GM23338 (cell line): ENCODE measurements around the gene SH3GL2. TPM values are rescaled to one million over a fixed set of nuclear protein-coding genes. Genes with fewer than 3 reads are reported as not detected.

ENCODE experiments used
- ATAC-seq: fragments of 200-7000 bp; cut with Tn5 transposase; 3 replicates; pipeline ENCODE4 v1.9.1; 2020
- DNase-seq: peaks from one replicate; pipeline ENCODE4 v3.0.0-alpha.2; 2015; ENCODE audit warnings: low spot score
- H2AFZ ChIP-seq: fragments of 200-600 bp; sonication (generic); 2 replicates; pipeline ENCODE4 v1.8.0; 2016; ENCODE audit warnings: antibody characterized with exemption, mild to moderate bottlenecking, moderate library complexity
- H3F3A ChIP-seq: fragments of 200-600 bp; sonication (generic); replicated peaks from 2 replicates; pipeline ENCODE4 v1.8.0; 2017; ENCODE audit warnings: antibody characterized with exemption, mixed run types, low read depth
- H3K27ac ChIP-seq: fragments of 200-600 bp; sonication (generic); 2 replicates; pipeline ENCODE4 v1.6.1; 2016; ENCODE audit warnings: low read depth
- H3K27me3 ChIP-seq: fragments of 200-600 bp; sonication (generic); 2 replicates; pipeline ENCODE4 v1.8.0; 2016; ENCODE audit warnings: mild to moderate bottlenecking, mixed run types, moderate library complexity; ENCODE audit not compliant: insufficient read depth
- H3K36me3 ChIP-seq: fragments of 200-600 bp; sonication (generic); 2 replicates; pipeline ENCODE4 v1.8.0; 2016; ENCODE audit warnings: mild to moderate bottlenecking; ENCODE audit not compliant: insufficient read depth
- H3K4me1 ChIP-seq: fragments of 200-600 bp; sonication (generic); 2 replicates; pipeline ENCODE4 v1.8.0; 2016; ENCODE audit warnings: mild to moderate bottlenecking, moderate library complexity; ENCODE audit not compliant: insufficient read depth
- H3K4me2 ChIP-seq: fragments of 200-600 bp; sonication (generic); 2 replicates; pipeline ENCODE4 v1.7.1; 2017; ENCODE audit warnings: mixed run types
- H3K4me3 ChIP-seq: fragments of 200-600 bp; sonication (generic); 2 replicates; pipeline ENCODE4 v1.6.1; 2016; ENCODE audit warnings: mixed run types
- H3K79me2 ChIP-seq: fragments of 200-600 bp; sonication (generic); replicated peaks from 2 replicates; pipeline ENCODE4 v1.8.0; 2017; ENCODE audit warnings: mild to moderate bottlenecking; ENCODE audit not compliant: insufficient read depth
- H3K9me2 ChIP-seq: fragments of 200-600 bp; sonication (generic); 2 replicates; pipeline ENCODE4 v1.8.0; 2017; ENCODE audit not compliant: insufficient read depth
- H4K20me1 ChIP-seq: fragments of 200-600 bp; sonication (generic); replicated peaks from 2 replicates; pipeline ENCODE4 v1.8.0; 2017; ENCODE audit warnings: mild to moderate bottlenecking; ENCODE audit not compliant: insufficient read depth
- H3K27ac Mint-ChIP-seq: 2 replicates; pipeline ENCODE4 v1.8.0; 2020; ENCODE audit warnings: inconsistent platforms, mild to moderate bottlenecking, moderate library complexity, mixed read lengths
- H3K27me3 Mint-ChIP-seq: 3 replicates; pipeline ENCODE4 v1.8.0; 2022; ENCODE audit warnings: low read depth, mild to moderate bottlenecking, moderate library complexity, mixed read lengths, inconsistent platforms; ENCODE audit not compliant: insufficient read depth, poor library complexity
- H3K36me3 Mint-ChIP-seq: 3 replicates; pipeline ENCODE4 v1.8.0; 2021; ENCODE audit warnings: low read depth, mild to moderate bottlenecking, inconsistent platforms, moderate library complexity, mixed read lengths
- H3K4me1 Mint-ChIP-seq: 3 replicates; pipeline ENCODE4 v1.8.0; 2020; ENCODE audit warnings: mild to moderate bottlenecking, inconsistent platforms, mixed read lengths
- H3K4me3 Mint-ChIP-seq: 3 replicates; pipeline ENCODE4 v1.8.0; 2021; ENCODE audit warnings: moderate library complexity, mild to moderate bottlenecking, inconsistent platforms, mixed read lengths
- H3K9me3 Mint-ChIP-seq: 3 replicates; pipeline ENCODE4 v1.8.0; 2020; ENCODE audit warnings: moderate library complexity, mild to moderate bottlenecking, inconsistent platforms, mixed read lengths
- EZH2phosphoT487 ChIP-seq: fragments of 200-600 bp; sonication (generic); IDR thresholded peaks from one replicate; pipeline ENCODE4 v1.8.1; 2018; ENCODE audit warnings: antibody characterized with exemption; ENCODE audit not compliant: unreplicated experiment
- JUNB ChIP-seq: IDR thresholded peaks from one replicate; pipeline ENCODE4 v1.6.1; 2016; ENCODE audit warnings: antibody characterized with exemption; ENCODE audit not compliant: unreplicated experiment
- NANOG ChIP-seq: IDR thresholded peaks from 2 replicates; pipeline ENCODE4 v1.6.1; 2016; ENCODE audit warnings: antibody characterized with exemption, borderline replicate concordance
- REST ChIP-seq: IDR thresholded peaks from one replicate; pipeline ENCODE4 v1.6.1; 2018; ENCODE audit warnings: antibody characterized with exemption; ENCODE audit not compliant: unreplicated experiment
- ZNF331 ChIP-seq: fragments of 250-450 bp; sonication (Bioruptor Pico); IDR thresholded peaks from 2 replicates; pipeline ENCODE4 v1.5.0; 2020; ENCODE audit warnings: low read depth, mild to moderate bottlenecking, moderate library complexity
- polyA plus RNA-seq: library from polyadenylated mRNA; unstranded; fragments of >200 nt; fragmentation: Nextera tagmentation; extraction: Ambion mirVana; gene quantifications from 2 replicates; pipeline ENCODE4 v1.2.1, GENCODE V29; 2016
- total RNA-seq: library from RNA; depleted of rRNA; stranded (reverse); fragments of >200 nt; shearing (Covaris generic); gene quantifications from 2 replicates; pipeline ENCODE4 v1.2.3, GENCODE V29; 2014
- TF ChIP-seq, protein P1 (sequence below), 2 experiments: fragments of 200-600 bp in 1 of 2; sonication (generic) in 1 of 2; conservative IDR thresholded peaks; 2 replicates each; pipeline versions ENCODE4 v1.5.1 to v1.6.1; 2016 to 2017; ENCODE audit warnings: antibody characterized with exemption in 2 of 2, low read depth in 2 of 2, mild to moderate bottlenecking in 2 of 2, moderate library complexity in 1 of 2
- TF ChIP-seq, protein P2 (sequence below): fragments of 250-450 bp; sonication (Bioruptor Pico); IDR thresholded peaks from 2 replicates; pipeline ENCODE4 v1.5.0; 2020; ENCODE audit warnings: mild to moderate bottlenecking, moderate library complexity

Gene SH3GL2
- total and polyA plus RNA-seq, 2 experiments from 2014 or later: 5.9 to 8.6 TPM

GRCh38 chr9:17651725-17652124 is 72.9 kb downstream of the SH3GL2 start:
- Histone ChIP-seq H3K4me2 (no peak overlapping the region), H3K4me1 (peaks cover 2% of the 10 kb centered on the region; the same call in 1 of the 2 replicates), H3K36me3 (no peaks in the 10 kb centered on the region), H3K79me2 (no peaks in the 10 kb centered on the region), H3K27ac (no peak overlapping the region), H2AFZ (no peak overlapping the region), H3K9me2 (no peaks in the 10 kb centered on the region), H4K20me1 (no peaks in the 10 kb centered on the region), H3K4me3 (no peak overlapping the region), H3K27me3 (no peaks in the 10 kb centered on the region), H3F3A (no peaks in the 10 kb centered on the region)
- H3K27ac Mint-ChIP-seq: no peak overlapping the region
- no peaks in the 10 kb centered on the region for H3K36me3 Mint-ChIP-seq
- H3K27me3 Mint-ChIP-seq: no peaks in the 10 kb centered on the region
- no peaks in the 10 kb centered on the region for H3K9me3 Mint-ChIP-seq
- peaks cover 5% of the 10 kb centered on the region; the same call in 2 of the 3 replicates for H3K4me1 Mint-ChIP-seq
- no peak overlapping the region for H3K4me3 Mint-ChIP-seq
- no peak for DNase-seq
- no peak for ATAC-seq
- no peak for TF ChIP-seq JUNB
- TF ChIP-seq, protein P1, sequence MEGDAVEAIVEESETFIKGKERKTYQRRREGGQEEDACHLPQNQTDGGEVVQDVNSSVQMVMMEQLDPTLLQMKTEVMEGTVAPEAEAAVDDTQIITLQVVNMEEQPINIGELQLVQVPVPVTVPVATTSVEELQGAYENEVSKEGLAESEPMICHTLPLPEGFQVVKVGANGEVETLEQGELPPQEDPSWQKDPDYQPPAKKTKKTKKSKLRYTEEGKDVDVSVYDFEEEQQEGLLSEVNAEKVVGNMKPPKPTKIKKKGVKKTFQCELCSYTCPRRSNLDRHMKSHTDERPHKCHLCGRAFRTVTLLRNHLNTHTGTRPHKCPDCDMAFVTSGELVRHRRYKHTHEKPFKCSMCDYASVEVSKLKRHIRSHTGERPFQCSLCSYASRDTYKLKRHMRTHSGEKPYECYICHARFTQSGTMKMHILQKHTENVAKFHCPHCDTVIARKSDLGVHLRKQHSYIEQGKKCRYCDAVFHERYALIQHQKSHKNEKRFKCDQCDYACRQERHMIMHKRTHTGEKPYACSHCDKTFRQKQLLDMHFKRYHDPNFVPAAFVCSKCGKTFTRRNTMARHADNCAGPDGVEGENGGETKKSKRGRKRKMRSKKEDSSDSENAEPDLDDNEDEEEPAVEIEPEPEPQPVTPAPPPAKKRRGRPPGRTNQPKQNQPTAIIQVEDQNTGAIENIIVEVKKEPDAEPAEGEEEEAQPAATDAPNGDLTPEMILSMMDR (conservative IDR thresholded peaks at IDR 0.05; ENCODE audit: low read depth in 2 of 2): no peak
- no peak for TF ChIP-seq NANOG
- no peak for TF ChIP-seq REST
- TF ChIP-seq EZH2phosphoT487: no peak
- TF ChIP-seq, protein P2, sequence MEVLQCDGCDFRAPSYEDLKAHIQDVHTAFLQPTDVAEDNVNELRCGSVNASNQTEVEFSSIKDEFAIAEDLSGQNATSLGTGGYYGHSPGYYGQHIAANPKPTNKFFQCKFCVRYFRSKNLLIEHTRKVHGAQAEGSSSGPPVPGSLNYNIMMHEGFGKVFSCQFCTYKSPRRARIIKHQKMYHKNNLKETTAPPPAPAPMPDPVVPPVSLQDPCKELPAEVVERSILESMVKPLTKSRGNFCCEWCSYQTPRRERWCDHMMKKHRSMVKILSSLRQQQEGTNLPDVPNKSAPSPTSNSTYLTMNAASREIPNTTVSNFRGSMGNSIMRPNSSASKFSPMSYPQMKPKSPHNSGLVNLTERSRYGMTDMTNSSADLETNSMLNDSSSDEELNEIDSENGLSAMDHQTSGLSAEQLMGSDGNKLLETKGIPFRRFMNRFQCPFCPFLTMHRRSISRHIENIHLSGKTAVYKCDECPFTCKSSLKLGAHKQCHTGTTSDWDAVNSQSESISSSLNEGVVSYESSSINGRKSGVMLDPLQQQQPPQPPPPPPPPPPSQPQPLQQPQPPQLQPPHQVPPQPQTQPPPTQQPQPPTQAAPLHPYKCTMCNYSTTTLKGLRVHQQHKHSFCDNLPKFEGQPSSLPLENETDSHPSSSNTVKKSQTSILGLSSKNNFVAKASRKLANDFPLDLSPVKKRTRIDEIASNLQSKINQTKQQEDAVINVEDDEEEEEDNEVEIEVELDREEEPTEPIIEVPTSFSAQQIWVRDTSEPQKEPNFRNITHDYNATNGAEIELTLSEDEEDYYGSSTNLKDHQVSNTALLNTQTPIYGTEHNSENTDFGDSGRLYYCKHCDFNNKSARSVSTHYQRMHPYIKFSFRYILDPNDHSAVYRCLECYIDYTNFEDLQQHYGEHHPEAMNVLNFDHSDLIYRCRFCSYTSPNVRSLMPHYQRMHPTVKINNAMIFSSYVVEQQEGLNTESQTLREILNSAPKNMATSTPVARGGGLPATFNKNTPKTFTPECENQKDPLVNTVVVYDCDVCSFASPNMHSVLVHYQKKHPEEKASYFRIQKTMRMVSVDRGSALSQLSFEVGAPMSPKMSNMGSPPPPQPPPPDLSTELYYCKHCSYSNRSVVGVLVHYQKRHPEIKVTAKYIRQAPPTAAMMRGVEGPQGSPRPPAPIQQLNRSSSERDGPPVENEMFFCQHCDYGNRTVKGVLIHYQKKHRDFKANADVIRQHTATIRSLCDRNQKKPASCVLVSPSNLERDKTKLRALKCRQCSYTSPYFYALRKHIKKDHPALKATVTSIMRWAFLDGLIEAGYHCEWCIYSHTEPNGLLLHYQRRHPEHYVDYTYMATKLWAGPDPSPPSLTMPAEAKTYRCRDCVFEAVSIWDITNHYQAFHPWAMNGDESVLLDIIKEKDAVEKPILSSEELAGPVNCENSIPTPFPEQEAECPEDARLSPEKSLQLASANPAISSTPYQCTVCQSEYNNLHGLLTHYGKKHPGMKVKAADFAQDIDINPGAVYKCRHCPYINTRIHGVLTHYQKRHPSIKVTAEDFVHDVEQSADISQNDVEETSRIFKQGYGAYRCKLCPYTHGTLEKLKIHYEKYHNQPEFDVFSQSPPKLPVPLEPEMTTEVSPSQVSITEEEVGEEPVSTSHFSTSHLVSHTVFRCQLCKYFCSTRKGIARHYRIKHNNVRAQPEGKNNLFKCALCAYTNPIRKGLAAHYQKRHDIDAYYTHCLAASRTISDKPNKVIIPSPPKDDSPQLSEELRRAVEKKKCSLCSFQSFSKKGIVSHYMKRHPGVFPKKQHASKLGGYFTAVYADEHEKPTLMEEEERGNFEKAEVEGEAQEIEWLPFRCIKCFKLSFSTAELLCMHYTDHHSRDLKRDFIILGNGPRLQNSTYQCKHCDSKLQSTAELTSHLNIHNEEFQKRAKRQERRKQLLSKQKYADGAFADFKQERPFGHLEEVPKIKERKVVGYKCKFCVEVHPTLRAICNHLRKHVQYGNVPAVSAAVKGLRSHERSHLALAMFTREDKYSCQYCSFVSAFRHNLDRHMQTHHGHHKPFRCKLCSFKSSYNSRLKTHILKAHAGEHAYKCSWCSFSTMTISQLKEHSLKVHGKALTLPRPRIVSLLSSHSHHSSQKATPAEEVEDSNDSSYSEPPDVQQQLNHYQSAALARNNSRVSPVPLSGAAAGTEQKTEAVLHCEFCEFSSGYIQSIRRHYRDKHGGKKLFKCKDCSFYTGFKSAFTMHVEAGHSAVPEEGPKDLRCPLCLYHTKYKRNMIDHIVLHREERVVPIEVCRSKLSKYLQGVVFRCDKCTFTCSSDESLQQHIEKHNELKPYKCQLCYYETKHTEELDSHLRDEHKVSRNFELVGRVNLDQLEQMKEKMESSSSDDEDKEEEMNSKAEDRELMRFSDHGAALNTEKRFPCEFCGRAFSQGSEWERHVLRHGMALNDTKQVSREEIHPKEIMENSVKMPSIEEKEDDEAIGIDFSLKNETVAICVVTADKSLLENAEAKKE (CRISPR knock-in tag): no peak
- no peak for TF ChIP-seq ZNF331 (CRISPR knock-in tag)
